K562 (cell line): ENCODE measurements around the gene PARD3. TPM values are rescaled to one million over a fixed set of nuclear protein-coding genes. Genes with fewer than 3 reads are reported as not detected.

Source experiments
- ATAC-seq: fragments of 200-7000 bp; cut with Tn5 transposase; 3 replicates; pipeline ENCODE4 v1.9.1; 2020; ENCODE audit warnings: moderate library complexity
- BruUV-seq: library from RNA; stranded (reverse); fragments of 400-500 nt; replicated peaks from 2 replicates; lab custom pipeline; 2021; lab: Mats Ljungman, UMichigan
- CTCF ChIA-PET: fragments of 300-600 bp; formaldehyde crosslinking; extraction: SDS; loops from one replicate; lab custom pipeline; 2021; ENCODE audit warnings: low intra/inter-chr PET ratio; lab: Yijun Ruan, JAX
- POLR2A ChIA-PET: fragments of 300-600, 350-650 bp; sonication (Branson Sonifier 250); formaldehyde crosslinking; extraction: SDS; loops from one replicate; lab custom pipeline; 2021; ENCODE audit warnings: antibody characterized with exemption, inconsistent platforms; lab: Yijun Ruan, JAX
- DNase-seq, 4 experiments: peaks; one replicate each; pipeline versions ENCODE4 v3.0.0 to v3.0.0-alpha.2; 2011 to 2018; ENCODE audit warnings: low spot score in 3 of 4, mixed read lengths in 3 of 4; ENCODE audit errors: extremely low read depth in 1 of 4
- FAIRE-seq: peaks from 2 replicates; lab custom pipeline; 2011; peaks lifted over from hg19 to GRCh38; lab: Jason Lieb, UNC
- H2AFZ ChIP-seq: 2 replicates; pipeline ENCODE4 v1.6.0; 2011; ENCODE audit warnings: low read depth, low read length, control low read depth, inconsistent platforms
- H3K27ac ChIP-seq: fragments of 200-600 bp; 3 replicates; pipeline ENCODE4 v1.8.0; 2011; ENCODE audit warnings: low read depth, mild to moderate bottlenecking, control low read depth, inconsistent platforms, low read length, moderate library complexity, mixed read lengths; ENCODE audit errors: extremely low read depth
- H3K27me3 ChIP-seq, 2 experiments: fragments of 300-600 bp in 1 of 2; 2 replicates in 1 of 2; 3 replicates in 1 of 2; pipeline versions ENCODE4 v1.6.0 to v1.8.0; 2011; ENCODE audit warnings: inconsistent platforms in 2 of 2, low read length in 2 of 2, mild to moderate bottlenecking in 1 of 2, mixed read lengths in 1 of 2, moderate library complexity in 1 of 2; ENCODE audit not compliant: control insufficient read depth in 2 of 2, insufficient read depth in 2 of 2
- H3K36me3 ChIP-seq: fragments of 300-600 bp; 3 replicates; pipeline ENCODE4 v1.8.0; 2011; ENCODE audit warnings: mild to moderate bottlenecking, low read length, inconsistent platforms; ENCODE audit not compliant: control insufficient read depth, insufficient read depth
- H3K4me1 ChIP-seq, 2 experiments: fragments of 200-600 bp in 1 of 2; replicated peaks in 1 of 2; 2 replicates in 1 of 2; 3 replicates in 1 of 2; pipeline versions ENCODE4 v1.5.1 to v1.8.0; 2011; ENCODE audit warnings: inconsistent platforms in 2 of 2, low read length in 2 of 2, mild to moderate bottlenecking in 1 of 2, mixed read lengths in 1 of 2, moderate library complexity in 1 of 2; ENCODE audit not compliant: control insufficient read depth in 2 of 2, insufficient read depth in 2 of 2
- H3K4me2 ChIP-seq: 2 replicates; pipeline ENCODE4 v1.6.1; 2011; ENCODE audit warnings: low read length, control low read depth, inconsistent platforms, mixed read lengths; ENCODE audit not compliant: insufficient read depth
- H3K4me3 ChIP-seq: fragments of 200-600 bp; sonication (generic), shearing (Covaris generic); 2 replicates; pipeline ENCODE4 v1.5.1; 2016; ENCODE audit warnings: control low read depth, inconsistent platforms
- H3K79me2 ChIP-seq: fragments of 200-600 bp; 3 replicates; pipeline ENCODE4 v1.8.0; 2011; ENCODE audit warnings: low read length, inconsistent platforms; ENCODE audit not compliant: control insufficient read depth, insufficient read depth
- H3K9ac ChIP-seq, 2 experiments: 2 replicates each; pipeline versions ENCODE4 v1.6.0 to v1.6.1; 2011; ENCODE audit warnings: low read depth in 2 of 2, low read length in 2 of 2, control low read depth in 1 of 2, inconsistent platforms in 1 of 2, mild to moderate bottlenecking in 1 of 2, mixed read lengths in 1 of 2; ENCODE audit not compliant: insufficient read depth in 1 of 2
- H3K9me1 ChIP-seq: one replicate; pipeline ENCODE4 v1.6.0; 2011; ENCODE audit warnings: inconsistent platforms, mild to moderate bottlenecking, low read length, moderate library complexity; ENCODE audit not compliant: control insufficient read depth, insufficient read depth
- H3K9me3 ChIP-seq: replicated peaks from 2 replicates; pipeline ENCODE4 v1.5.1; 2011; ENCODE audit warnings: low read depth, low read length, inconsistent platforms; ENCODE audit not compliant: control insufficient read depth, insufficient read depth
- H4K20me1 ChIP-seq: replicated peaks from 2 replicates; pipeline ENCODE4 v1.6.1; 2011; ENCODE audit warnings: low read length, inconsistent platforms, mixed read lengths; ENCODE audit not compliant: control insufficient read depth, insufficient read depth
- CHD4 ChIP-seq: fragments of 200-600 bp; sonication (generic); IDR thresholded peaks from 3 replicates; pipeline ENCODE4 v1.6.1; 2012; ENCODE audit warnings: low read depth, mild to moderate bottlenecking, mixed read lengths, low read length, inconsistent platforms; ENCODE audit not compliant: insufficient read depth, insufficient replicate concordance, poor library complexity, severe bottlenecking
- E2F5 ChIP-seq: sonication (generic); formaldehyde crosslinking; IDR thresholded peaks from 2 replicates; pipeline ENCODE4 v1.8.0; 2022; ENCODE audit warnings: mild to moderate bottlenecking, missing genetic modification reagents
- EP400 ChIP-seq: fragments of 450-650 bp; IDR thresholded peaks from 2 replicates; pipeline ENCODE4 v1.6.1; 2017; ENCODE audit warnings: antibody characterized with exemption, mild to moderate bottlenecking, moderate library complexity
- HINFP ChIP-seq: fragments of 450-650 bp; conservative IDR thresholded peaks from 2 replicates; pipeline ENCODE4 v1.6.1; 2016; ENCODE audit warnings: missing genetic modification characterization, low read depth, mild to moderate bottlenecking, control low read depth, missing compliant biosample characterization
- HLTF ChIP-seq: fragments of 450-650 bp; IDR thresholded peaks from 2 replicates; pipeline ENCODE4 v1.6.1; 2016
- HNRNPK ChIP-seq: fragments of 200-400 bp; formaldehyde crosslinking; IDR thresholded peaks from one replicate; pipeline ENCODE4 v1.6.1; 2018; ENCODE audit warnings: mild to moderate bottlenecking, low read depth, low read length; ENCODE audit not compliant: poor library complexity, severe bottlenecking
- RBM39 ChIP-seq: fragments of 200-400 bp; formaldehyde crosslinking; optimal IDR thresholded peaks from 2 replicates; pipeline ENCODE3; 2018; ENCODE audit warnings: low read depth, low read length
- SRSF3 ChIP-seq: fragments of 200-400 bp; formaldehyde crosslinking; IDR thresholded peaks from 2 replicates; pipeline ENCODE4 v1.6.1; 2016; ENCODE audit warnings: mild to moderate bottlenecking, low read length, moderate library complexity; ENCODE audit not compliant: insufficient read depth
- THRB ChIP-seq: fragments of 450-650 bp; formaldehyde crosslinking; conservative IDR thresholded peaks from 2 replicates; pipeline ENCODE4 v1.4.0; 2022; ENCODE audit warnings: mild to moderate bottlenecking, missing genetic modification characterization
- UBTF ChIP-seq, 2 experiments: IDR thresholded peaks; 2 replicates each; pipeline ENCODE4 v1.6.1; 2012; ENCODE audit warnings: improper control_type of control experiment in 2 of 2, low read depth in 2 of 2, low read length in 2 of 2, borderline replicate concordance in 1 of 2
- ZNF134 ChIP-seq: fragments of 250-450 bp; sonication (Bioruptor Pico); conservative IDR thresholded peaks from 2 replicates; pipeline ENCODE4 v1.4.0; 2020
- ZNF445 ChIP-seq: fragments of 250-450 bp; sonication (Bioruptor Pico); IDR thresholded peaks from 2 replicates; pipeline ENCODE4 v1.4.0; 2020; ENCODE audit warnings: low read depth, mild to moderate bottlenecking, moderate library complexity
- ZNF583 ChIP-seq: fragments of 250-450 bp; sonication (Bioruptor Pico); IDR thresholded peaks from 2 replicates; pipeline ENCODE4 v1.4.0; 2020
- ZNF695 ChIP-seq: fragments of 450-650 bp; formaldehyde crosslinking; IDR thresholded peaks from 2 replicates; pipeline ENCODE4 v1.4.0; 2020; ENCODE audit warnings: mild to moderate bottlenecking, moderate library complexity
- ZNF764 ChIP-seq: fragments of 250-450 bp; sonication (Bioruptor Pico); IDR thresholded peaks from 2 replicates; pipeline ENCODE4 v1.4.0; 2020; ENCODE audit warnings: low read depth, mild to moderate bottlenecking, moderate library complexity
- WGBS: fragments of 100-300 bp; shearing (Covaris generic); methylation state at CpG from one replicate; pipeline ENCODE4 v1.1.6; 2016; ENCODE audit warnings: low coverage, mixed read lengths; ENCODE audit not compliant: insufficient coverage; ENCODE audit errors: missing lambda C conversion rate; 5-methylcytosine and 5-hydroxymethylcytosine counted together
- in situ Hi-C: fragments of 300-500 bp; cut with MboI; formaldehyde crosslinking; loops from 4 replicates; pipeline ENCODE4 v1.15.0; 2018; ENCODE audit warnings: inconsistent platforms, mixed read lengths
- intact Hi-C: fragments of 100-400 bp; cut with micrococcal nuclease; formaldehyde crosslinking; loops from 2 replicates; pipeline ENCODE4 v1.14.2; 2022
- polyA plus RNA-seq, 8 experiments: library from polyadenylated mRNA; depleted of rRNA in 4 of 8; stranded (reverse) in 5 of 8; unstranded in 3 of 8; fragments of >200 nt; fragmentation: Nextera tagmentation in 2 of 8; fragmentation: Illumina TruSeq in 1 of 8; extraction: Ambion mirVana in 2 of 8; extraction: Trizol in 1 of 8; gene quantifications; 2 replicates each; pipeline versions ENCODE4 v1.2.1 to v1.2.3, GENCODE V29; 2011 to 2014; ENCODE audit warnings: inconsistent platforms in 1 of 8, missing spikeins in 1 of 8
- total RNA-seq, 7 experiments: library from RNA; depleted of rRNA in 6 of 7; stranded (reverse); fragments of >200 nt in 6 of 7; fragmentation: Illumina TruSeq in 2 of 7; extraction: Trizol in 2 of 7; gene quantifications; 2 replicates each; pipeline versions ENCODE4 v1.2.1 to v1.2.3, GENCODE V29; 2011 to 2021; ENCODE audit warnings: low replicate concordance in 1 of 7

The PARD3 gene
- total and polyA plus RNA-seq, 9 of the 15 experiments (the other 6 are each of a cell fraction or from before 2014, with no cell fraction given) = 2.7 to 11.7 (median 7.7) TPM

- in situ Hi-C loops = no loop called here
- H2AFZ ChIP-seq = no peak overlapping the region
- POLR2A ChIA-PET = interaction anchor here (0.7 kb wide), 1 partner anchor 1029 kb away, joined by 4 read pairs; no protein-coding TSS in a partner anchor
- no peak overlapping the region for H3K4me3 ChIP-seq
- BruUV-seq = no TSS peak
- intact Hi-C loops = no loop called here
- H3K4me2 ChIP-seq = no peak overlapping the region
- H3K27ac ChIP-seq = no peak overlapping the region
- H3K4me1 ChIP-seq = no peaks in the 10 kb centered on the region
- no peaks in the 10 kb centered on the region for H3K36me3 ChIP-seq
- CTCF ChIA-PET = no interaction called here
- H3K9ac ChIP-seq = no peak overlapping the region
- no peak for ATAC-seq
- H3K79me2 ChIP-seq = no peaks in the 10 kb centered on the region
- H3K9me3 ChIP-seq = no peaks in the 10 kb centered on the region
- H3K27me3 ChIP-seq = no peaks in the 10 kb centered on the region
- no peaks in the 10 kb centered on the region for H3K9me1 ChIP-seq
- no peak for FAIRE-seq
- WGBS = 26% methylated on average over 4 of the region's 4 CpGs
- no peaks in the 10 kb centered on the region for H4K20me1 ChIP-seq
- no peak for DNase-seq
- TF ChIP-seq ZNF764 (CRISPR knock-in tag) = no peak
- no peak for TF ChIP-seq THRB (CRISPR knock-in tag)
- TF ChIP-seq ZNF134 (CRISPR knock-in tag) = no peak
- no peak for TF ChIP-seq E2F5
- no peak for TF ChIP-seq HNRNPK
- TF ChIP-seq SRSF3 = no peak
- TF ChIP-seq ZNF583 (CRISPR knock-in tag) = no peak
- no peak for TF ChIP-seq ZNF695
- no peak for TF ChIP-seq HLTF
- TF ChIP-seq EP400 = no peak
- TF ChIP-seq ZNF445 = no peak
- TF ChIP-seq UBTF (IDR thresholded peaks at IDR 0.05; ENCODE audit: borderline replicate concordance in 1 of 2, low read depth in 2 of 2, low read length in 2 of 2) = no peak
- TF ChIP-seq HINFP (tag) = no peak
- no peak for TF ChIP-seq RBM39
- no peak for TF ChIP-seq CHD4
Observed at GRCh38 chr10:34698248-34698831, 116.8 kb downstream of the PARD3 start.
